GM19238 (cell line): ENCODE measurements around the gene SERTAD3.
"Not testable (repeated sequence)": the region's sequence is repeated elsewhere in the genome, so short reads cannot be mapped to it uniquely, and the experiment has no call there.

Experiments used
- DNase-seq: peaks from one replicate; pipeline ENCODE4 v3.0.0; 2011; ENCODE audit warnings: low spot score; ENCODE audit not compliant: insufficient read length

Gene SERTAD3, protein sequence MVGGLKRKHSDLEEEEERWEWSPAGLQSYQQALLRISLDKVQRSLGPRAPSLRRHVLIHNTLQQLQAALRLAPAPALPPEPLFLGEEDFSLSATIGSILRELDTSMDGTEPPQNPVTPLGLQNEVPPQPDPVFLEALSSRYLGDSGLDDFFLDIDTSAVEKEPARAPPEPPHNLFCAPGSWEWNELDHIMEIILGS

GRCh38 chr19:40444000-40444824 is at the start of gene SERTAD3:
Gene SERTAD3 (minus strand): TSS chr19:40444335. CDS start chr19:40442080, 2,255 bp downstream.
- DNase-seq, result peak; percentile 93

GRCh38 chr19:40493778-40494177 is 49.6 kb upstream of the SERTAD3 start:
- DNase-seq, result no peak

DNA sequence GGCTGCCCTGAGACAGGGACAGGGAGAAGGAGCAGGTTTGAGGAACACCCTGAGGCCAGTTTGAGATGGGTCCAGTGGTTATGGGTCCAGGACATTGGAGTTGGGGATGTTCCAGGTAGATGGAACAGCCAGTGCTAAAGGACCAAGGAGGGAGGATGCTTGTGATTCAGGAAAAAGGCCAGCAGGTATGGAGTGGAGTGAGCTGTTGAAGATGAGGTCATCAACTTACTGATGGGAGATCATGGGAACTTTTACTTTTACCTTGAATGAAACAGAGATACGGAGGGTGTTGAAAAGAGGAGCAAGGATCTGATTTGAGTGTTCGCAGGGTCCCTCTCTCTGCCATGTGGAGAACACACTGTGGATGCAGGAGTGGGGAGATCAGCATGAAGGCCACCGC is 48.1 kb upstream of the SERTAD3 start:
- DNase-seq, result no peak

GRCh38 chr19:40489882-40490230 is 45.7 kb upstream of the SERTAD3 start:
- no peak for DNase-seq

DNA sequence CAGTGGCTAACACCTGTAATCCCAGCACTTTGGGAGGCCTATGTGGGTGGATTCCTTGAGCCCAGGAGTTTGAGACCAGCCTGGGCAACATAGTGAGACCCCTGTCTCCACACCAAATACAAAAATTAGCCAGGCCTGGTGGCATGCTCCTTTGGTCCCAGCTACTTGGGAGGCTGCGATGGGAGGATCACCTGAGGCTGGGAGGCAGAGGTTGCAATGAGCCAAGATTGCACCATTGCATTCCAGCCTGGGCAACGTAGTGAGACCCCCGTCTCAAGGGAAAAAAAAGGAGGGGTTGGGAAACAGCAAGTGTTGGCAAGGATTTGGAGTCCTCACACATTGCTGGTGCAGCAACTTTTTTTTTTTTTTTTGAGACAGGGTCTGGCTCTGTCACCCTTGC is 41.9 kb upstream of the SERTAD3 start:
- no peak for DNase-seq

GRCh38 chr19:40475878-40476644 is 31.9 kb upstream of the SERTAD3 start:
- not testable (repeated sequence) for DNase-seq

DNA sequence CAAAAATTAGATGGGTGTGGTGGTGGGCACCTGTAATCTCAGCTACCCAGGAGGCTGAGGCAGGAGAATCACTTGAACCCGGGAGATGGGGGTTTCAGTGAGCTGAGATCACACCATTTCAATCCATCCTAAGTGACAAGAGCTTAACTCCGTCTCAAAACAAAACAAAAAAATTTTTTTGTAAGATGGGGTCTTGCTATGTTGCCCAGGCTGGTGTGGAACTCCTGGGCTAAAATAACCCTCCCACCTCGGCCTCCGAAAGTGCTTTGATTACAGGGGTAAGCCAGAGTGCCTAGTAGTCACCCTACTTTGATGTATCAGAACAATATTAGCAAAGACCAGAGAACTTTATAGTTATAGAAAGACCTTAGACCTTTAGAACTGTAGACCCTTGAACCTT is 30.6 kb upstream of the SERTAD3 start:
- no peak for DNase-seq

DNA sequence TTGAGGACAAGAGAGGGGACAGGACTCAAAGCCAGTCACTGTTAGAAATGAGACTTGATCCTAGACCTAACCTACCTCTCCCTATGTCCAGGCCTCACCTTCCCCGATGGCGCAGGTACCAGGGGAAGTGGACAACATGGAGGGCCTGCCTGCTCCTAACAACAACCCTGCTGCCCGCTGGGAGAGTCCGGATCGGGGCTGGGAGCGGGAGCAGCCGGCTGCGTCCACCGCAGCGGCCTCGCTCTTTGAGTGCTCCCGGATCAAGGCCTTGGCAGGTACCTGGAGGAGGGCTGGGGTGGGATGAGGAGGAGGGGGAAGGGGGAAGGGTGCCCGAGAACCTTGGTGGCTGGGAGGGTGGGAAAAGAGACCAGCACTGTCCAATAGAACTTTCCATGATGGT is 28.4 kb upstream of the SERTAD3 start:
- no peak for DNase-seq

GRCh38 chr19:40471111-40471510 is 27.0 kb upstream of the SERTAD3 start:
- DNase-seq, result no peak

GRCh38 chr19:40469011-40469410 is 24.9 kb upstream of the SERTAD3 start:
- no peak for DNase-seq

- no peak for DNase-seq
Measured at GRCh38 chr19:40466985-40467734, 23.0 kb upstream of the SERTAD3 start, which contains the start of gene SPTBN4. Gene SPTBN4 (plus strand): TSS chr19:40467001. CDS start chr19:40472622, 5,621 bp downstream.

DNA sequence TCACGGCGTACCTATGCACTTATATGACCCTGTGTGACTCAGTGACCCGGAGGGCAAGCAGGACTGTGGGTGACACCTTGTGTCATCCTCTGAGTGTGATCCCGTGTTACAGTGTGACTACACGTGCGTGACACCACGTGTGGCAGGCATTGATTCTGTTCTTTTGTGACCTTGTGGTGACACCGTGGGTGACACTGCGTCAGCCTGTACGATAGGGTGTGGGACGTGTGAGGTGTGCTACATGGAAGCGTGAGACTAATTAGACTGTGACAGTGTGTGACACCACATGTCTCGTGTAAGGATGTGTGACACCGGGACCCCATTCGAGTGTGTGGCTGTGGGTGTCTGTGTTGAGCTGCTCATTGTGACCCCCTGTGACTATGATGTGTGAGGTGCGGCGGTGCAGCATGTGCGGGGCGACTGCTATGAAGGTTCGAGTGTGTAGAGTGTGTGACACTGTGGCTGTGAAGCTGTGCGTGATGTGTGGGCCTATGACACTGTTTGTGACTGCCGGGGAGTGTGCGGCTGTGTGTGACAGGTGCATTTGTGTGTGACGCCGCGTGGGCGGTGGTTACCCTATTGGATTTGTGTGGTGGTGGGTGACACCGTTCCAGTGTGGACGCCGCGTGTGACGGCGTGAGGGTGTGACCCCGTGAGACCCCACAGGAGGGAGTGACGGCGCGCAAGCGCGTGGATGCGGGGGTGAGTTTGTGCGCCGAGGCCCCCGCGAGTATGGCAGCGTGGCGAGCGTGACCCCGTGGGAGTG is 22.3 kb upstream of the SERTAD3 start:
- no peak for DNase-seq

GRCh38 chr19:40465557-40466218 is 21.6 kb upstream of the SERTAD3 start, which contains the start of gene BLVRB:
Gene BLVRB (minus strand): TSS chr19:40465745. CDS start chr19:40465688, 57 bp downstream.
- peak; percentile 95 for DNase-seq

DNA sequence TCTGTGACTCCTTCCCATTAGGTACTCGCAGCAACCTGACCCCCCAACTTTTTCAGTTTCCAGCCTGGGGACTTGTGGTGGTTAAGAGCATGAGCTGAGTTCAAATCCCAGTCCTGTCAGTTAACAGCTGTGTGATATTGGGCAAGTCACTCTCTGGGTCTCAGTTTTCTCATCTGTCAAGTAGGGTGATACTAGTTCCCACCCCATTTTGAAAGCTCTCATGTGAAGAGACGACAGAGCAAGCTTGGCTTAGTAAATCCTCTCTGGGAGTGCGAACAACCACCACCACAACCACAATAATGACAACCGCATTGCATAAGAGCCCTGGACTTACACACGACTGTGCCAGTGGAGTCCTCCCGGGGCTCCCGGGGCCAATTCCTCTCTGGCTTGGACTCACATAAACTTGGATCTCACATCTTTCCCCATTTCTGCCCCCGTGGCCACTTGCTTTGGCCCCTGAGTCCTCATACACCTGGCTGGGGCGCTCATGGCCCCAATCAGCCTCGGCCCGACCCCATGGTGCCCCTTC is 21.0 kb upstream of the SERTAD3 start:
- no peak for DNase-seq

DNA sequence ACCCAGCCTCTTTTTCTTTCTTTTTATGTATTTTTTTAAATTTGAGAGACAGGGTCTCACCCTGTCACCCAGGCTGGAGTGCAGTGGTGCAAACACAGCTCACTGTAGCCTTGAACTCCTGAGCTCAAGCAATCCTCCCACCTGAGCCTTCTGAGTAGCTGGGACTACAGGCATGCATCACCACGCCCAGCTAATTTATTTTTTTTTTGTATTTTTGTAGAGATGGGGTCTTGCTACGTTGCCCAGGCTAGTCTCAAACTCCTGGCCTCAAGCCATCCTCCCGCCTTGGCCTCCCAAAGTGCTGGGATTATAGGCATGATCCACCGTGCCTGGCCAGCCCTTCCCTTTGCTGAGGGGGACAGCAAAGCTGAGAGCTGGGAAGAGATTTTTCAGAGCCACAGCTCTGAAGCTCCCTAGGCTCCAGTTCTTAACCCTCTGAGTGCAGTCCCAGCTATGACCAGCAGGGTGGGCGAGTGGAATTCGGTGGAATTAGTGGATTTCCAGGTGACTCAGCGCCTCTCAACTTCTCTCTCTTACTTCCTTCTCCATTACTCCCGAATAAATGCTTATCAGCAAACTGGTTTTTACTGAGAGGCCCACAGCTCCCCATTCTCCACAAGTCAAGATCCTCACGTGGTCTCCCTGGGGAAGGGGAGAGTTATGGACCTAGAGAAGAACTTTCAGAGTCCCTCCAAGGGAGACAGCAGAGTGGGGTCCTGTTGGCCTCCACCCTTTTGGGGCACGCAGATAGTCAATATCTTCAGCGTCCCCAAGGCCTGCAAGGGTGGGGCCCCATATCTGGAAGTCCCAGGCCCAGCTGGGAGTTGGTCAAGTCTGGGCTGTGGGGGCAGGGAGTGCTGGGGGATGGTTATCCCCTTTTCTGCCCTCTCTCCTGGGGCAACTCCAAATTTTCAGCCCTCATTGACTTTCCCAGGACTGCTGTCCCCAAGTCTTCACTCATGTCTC is 20.2 kb upstream of the SERTAD3 start:
- no peak for DNase-seq

GRCh38 chr19:40463587-40464037 is 19.5 kb upstream of the SERTAD3 start:
- not testable (repeated sequence) for DNase-seq

GRCh38 chr19:40461669-40462221 is 17.6 kb upstream of the SERTAD3 start:
- DNase-seq, result no peak

- DNase-seq, result no peak
Measured at GRCh38 chr19:40460185-40460584, 16.1 kb upstream of the SERTAD3 start.
